Right lobe of liver (tissue), 6 donors: ENCODE data around the gene VPS37C. TPM values are rescaled to one million over a fixed set of nuclear protein-coding genes. Genes with fewer than 3 reads are reported as not detected.
"Not testable (repeated sequence)": the region's sequence is repeated elsewhere in the genome, so short reads cannot be mapped to it uniquely, and the experiment has no call there.

ENCODE experiments used
- ATAC-seq, 4 donors: fragments of 200-7000 bp; cut with Tn5 transposase; one replicate each; pipeline ENCODE4 v1.9.1; 2020; ENCODE audit warnings: mild to moderate bottlenecking in 4 of 4, moderate library complexity in 4 of 4
- DNase-seq, 3 donors: peaks; one replicate each; pipeline ENCODE4 v3.0.0-alpha.2; 2020
- H3K27ac ChIP-seq, 3 donors: fragments of 200-600 bp; one replicate each; pipeline ENCODE4 v1.8.0; 2022
- H3K27me3 ChIP-seq, 2 donors: fragments of 200-600 bp; one replicate each; pipeline ENCODE4 v1.8.0; 2022
- H3K36me3 ChIP-seq, 4 donors: fragments of 200-600 bp; sonication (generic) in 1 of 4; one replicate each; pipeline versions ENCODE4 v1.5.1 to v1.8.0; 2017 to 2022; ENCODE audit warnings: control low read depth in 1 of 4
- H3K4me1 ChIP-seq, 4 donors: fragments of 200-600 bp; sonication (generic) in 1 of 4; one replicate each; pipeline versions ENCODE4 v1.5.1 to v1.8.0; 2017 to 2022; ENCODE audit warnings: control low read depth in 1 of 4
- H3K4me3 ChIP-seq, 3 donors: fragments of 200-600 bp; one replicate each; pipeline ENCODE4 v1.8.0; 2022
- H3K9me3 ChIP-seq, 4 donors: fragments of 200-600 bp; sonication (generic) in 1 of 4; one replicate each; pipeline versions ENCODE4 v1.5.1 to v1.8.0; 2017 to 2022; ENCODE audit warnings: control low read depth in 1 of 4
- CTCF ChIP-seq, 4 donors: fragments of 200-600 bp in 3 of 4; fragments of 450-650 bp in 1 of 4; IDR thresholded peaks; one replicate each; pipeline versions ENCODE4 v1.5.1 to v1.8.0; 2016 to 2022; ENCODE audit warnings: antibody characterized with exemption in 4 of 4, mild to moderate bottlenecking in 2 of 4
- POLR2A ChIP-seq: fragments of 450-650 bp; IDR thresholded peaks from one replicate; pipeline ENCODE4 v1.6.1; 2017; ENCODE audit warnings: antibody characterized with exemption, mild to moderate bottlenecking
- WGBS: methylation state at CpG from one replicate; pipeline ENCODE4 v1.1.6; 2018; ENCODE audit warnings: low coverage, low lambda C conversion rate; ENCODE audit not compliant: insufficient coverage; ENCODE audit errors: missing lambda C conversion rate; 5-methylcytosine and 5-hydroxymethylcytosine counted together
- intact Hi-C, 2 donors: fragments of 100-400 bp; cut with DNase I; formaldehyde crosslinking; loops; one replicate each; pipeline versions ENCODE4 v1.11.2 to v1.14.1; 2022
- total RNA-seq, 6 experiments: library from RNA; depleted of rRNA in 2 of 6; stranded (reverse); fragments of >200 nt in 2 of 6; fragmentation: NEBNext Ultra II Directional in 3 of 6; extraction: Animal tissue kit (Norgen Biotek cat#: 25700) in 3 of 6; gene quantifications; one replicate each; pipeline versions ENCODE4 v1.1.0 to v1.2.4, GENCODE V29; 2016 to 2023
- donor health status: DM: no; HTN: yes; CAD: no.
- donor health status: DM: no; HTN: no; CAD: no.
- donor health status: DM: no; HTN: no; CAD: no.
- donor health status: DM: no; HTN: yes; CAD: no.
- donor health status: DM: no; HTN: yes; CAD: no.

Gene VPS37C
- total RNA-seq, 6 experiments from 2014 or later = 4.6 to 7.6 (median 6.0) TPM

DNA sequence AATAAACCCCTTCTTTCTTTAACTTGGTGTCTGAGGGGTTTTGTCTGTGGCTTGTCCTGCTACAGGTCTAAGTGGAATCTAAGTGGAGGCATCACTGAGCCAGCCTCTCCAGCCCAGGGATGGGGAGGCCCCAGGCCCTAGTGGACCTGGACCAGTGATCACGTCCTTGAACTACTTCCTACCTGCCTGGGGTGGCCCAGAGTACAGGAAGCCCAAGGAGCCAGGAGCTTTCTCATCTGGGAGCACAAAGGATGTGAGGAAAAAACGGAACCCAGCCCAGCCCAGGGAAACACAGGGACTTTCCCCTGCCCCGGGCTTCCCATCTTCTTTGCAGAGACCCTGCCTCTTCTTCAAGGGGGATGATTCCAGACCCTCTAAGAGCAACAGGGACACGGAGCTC lies 62.4 kb downstream of the VPS37C start:
- H3K9me3 ChIP-seq = no peaks in the 10 kb centered on the region
- DNase-seq (no peak), ATAC-seq (no peak)
- H3K36me3 ChIP-seq = no peaks in the 10 kb centered on the region
- 78% methylated on average over 2 of the region's 4 CpGs for whole genome bisulfite sequencing
- H3K4me3 ChIP-seq = no peak overlapping the region
- intact Hi-C loops = no loop called here
- TF ChIP-seq POLR2A (no peak), CTCF (IDR thresholded peaks at IDR 0.05) (no peak)
- H3K4me1 ChIP-seq = no peaks in the 10 kb centered on the region
- no peak overlapping the region for H3K27ac ChIP-seq
- no peaks in the 10 kb centered on the region for H3K27me3 ChIP-seq

DNA sequence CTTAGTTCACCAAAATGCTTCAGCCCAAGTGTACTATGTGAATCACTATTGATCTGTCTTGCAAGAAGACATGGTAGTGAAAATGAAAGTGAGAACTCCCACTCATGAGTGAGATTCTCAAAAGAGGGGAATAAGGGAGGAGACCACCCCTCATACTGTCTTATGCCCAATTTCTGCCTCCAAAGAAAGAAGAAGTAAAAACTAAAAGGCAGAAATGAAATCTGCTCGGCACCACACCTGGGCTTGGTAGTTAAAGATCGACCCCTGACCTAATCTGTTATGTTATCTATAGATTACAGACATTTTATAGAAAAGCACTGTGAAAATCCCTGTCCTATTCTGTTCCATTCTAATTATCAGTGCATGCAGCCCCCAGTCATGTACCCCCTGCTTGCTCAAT lies 63.0 kb downstream of the VPS37C start:
- WGBS = 8% methylated on average over 2 of the region's 2 CpGs
- not testable (repeated sequence) for H3K27ac ChIP-seq, DNase-seq

GRCh38 chr11:61095021-61095420 lies 66.2 kb downstream of the VPS37C start:
- DNase-seq = no peak
- no peak overlapping the region for H3K27ac ChIP-seq
- H3K9me3 ChIP-seq = no peaks in the 10 kb centered on the region
- intact Hi-C loops = no loop called here
- TF ChIP-seq CTCF (IDR thresholded peaks at IDR 0.05) = no peak
- no peak for TF ChIP-seq POLR2A
- no peaks in the 10 kb centered on the region for H3K36me3 ChIP-seq
- no peak for ATAC-seq
- H3K27me3 ChIP-seq = no peaks in the 10 kb centered on the region
- H3K4me1 ChIP-seq = no peaks in the 10 kb centered on the region
- no peak overlapping the region for H3K4me3 ChIP-seq
- WGBS = 47% methylated on average over 4 of the region's 7 CpGs

More for the DNA sequence above, 63.0 kb downstream of the VPS37C start:
- H3K36me3 ChIP-seq, ATAC-seq, H3K9me3 ChIP-seq, H3K4me1 ChIP-seq, intact Hi-C loops, H3K27me3 ChIP-seq, H3K4me3 ChIP-seq: not testable (repeated sequence)

DNA sequence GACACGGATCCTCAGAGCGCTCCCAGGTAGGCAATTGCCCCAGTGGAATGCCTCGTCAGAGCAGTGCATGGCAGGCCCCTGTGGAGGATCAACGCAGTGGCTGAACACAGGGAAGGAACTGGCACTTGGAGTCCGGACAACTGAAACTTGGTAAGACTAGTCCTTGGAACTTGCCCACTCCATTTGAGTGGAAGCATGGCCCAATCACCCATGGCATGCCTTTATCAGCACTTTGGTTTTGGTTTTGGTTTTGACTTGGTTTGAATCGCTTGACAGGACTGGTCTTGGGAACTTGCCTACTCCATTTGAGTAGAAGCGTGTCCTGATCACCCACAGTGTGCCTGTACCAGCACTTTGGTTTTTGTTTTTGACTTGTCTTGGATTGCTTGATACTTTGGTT lies 67.1 kb downstream of the VPS37C start:
- H3K36me3 ChIP-seq, H3K4me3 ChIP-seq, DNase-seq, H3K27ac ChIP-seq, ATAC-seq, intact Hi-C loops, H3K9me3 ChIP-seq, H3K27me3 ChIP-seq, H3K4me1 ChIP-seq: not testable (repeated sequence)
- 50% methylated on average over 1 of the region's 7 CpGs for WGBS

DNA sequence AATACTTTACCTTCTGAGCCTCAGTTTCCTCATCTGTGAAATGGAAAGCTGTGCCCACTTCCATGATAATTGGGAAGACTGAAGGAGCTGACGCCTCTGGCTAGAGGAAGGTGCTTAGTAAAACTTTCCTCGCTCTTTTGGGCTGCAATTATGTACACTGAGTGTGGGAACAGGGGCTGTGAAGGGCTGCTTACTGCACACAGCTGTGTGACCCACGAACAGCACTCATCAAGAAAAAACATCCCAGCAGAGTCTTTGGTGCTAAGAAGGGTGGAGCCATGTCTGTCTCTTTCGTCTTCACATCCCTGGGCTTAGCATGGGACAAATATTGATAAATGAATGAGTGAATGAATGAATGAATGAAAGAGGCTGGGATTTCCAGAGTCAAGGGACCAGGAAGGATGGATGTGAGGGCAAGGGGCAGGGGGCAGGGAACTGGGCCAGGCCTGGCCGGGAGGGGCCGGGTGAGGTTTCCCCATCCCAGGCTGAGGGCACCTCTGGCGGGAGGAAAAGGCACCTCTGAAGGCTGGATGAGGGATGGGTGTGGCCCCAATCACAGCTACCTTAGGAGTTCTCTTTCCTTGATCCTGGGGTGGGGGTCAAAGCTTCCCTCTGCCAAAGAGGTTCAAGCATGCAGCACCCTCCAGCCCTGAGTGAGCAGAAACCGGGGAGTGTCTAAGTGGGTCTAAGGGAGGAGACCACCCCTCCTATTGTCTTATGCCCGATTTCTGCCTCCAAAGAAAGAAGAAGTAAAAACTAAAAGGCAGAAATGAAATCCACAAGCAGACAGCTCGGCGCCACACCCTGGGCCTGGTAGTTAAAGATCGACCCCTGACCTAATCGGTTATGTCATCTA lies 68.1 kb downstream of the VPS37C start:
- no peak overlapping the region for H3K4me3 ChIP-seq
- DNase-seq = no peak
- no peaks in the 10 kb centered on the region for H3K27me3 ChIP-seq
- no peaks in the 10 kb centered on the region for H3K4me1 ChIP-seq
- no peaks in the 10 kb centered on the region for H3K9me3 ChIP-seq
- peak in 2 of 4 donors; percentile 27 to 37 for ATAC-seq
- H3K27ac ChIP-seq = no peak overlapping the region
- no peaks in the 10 kb centered on the region for H3K36me3 ChIP-seq
- 71% methylated on average over 10 of the region's 13 CpGs for WGBS
- intact Hi-C loops = no loop called here
- TF ChIP-seq POLR2A = no peak
- no peak for TF ChIP-seq CTCF (IDR thresholded peaks at IDR 0.05)
